ENCODE measurements around the gene SLC35E2B.

DNA sequence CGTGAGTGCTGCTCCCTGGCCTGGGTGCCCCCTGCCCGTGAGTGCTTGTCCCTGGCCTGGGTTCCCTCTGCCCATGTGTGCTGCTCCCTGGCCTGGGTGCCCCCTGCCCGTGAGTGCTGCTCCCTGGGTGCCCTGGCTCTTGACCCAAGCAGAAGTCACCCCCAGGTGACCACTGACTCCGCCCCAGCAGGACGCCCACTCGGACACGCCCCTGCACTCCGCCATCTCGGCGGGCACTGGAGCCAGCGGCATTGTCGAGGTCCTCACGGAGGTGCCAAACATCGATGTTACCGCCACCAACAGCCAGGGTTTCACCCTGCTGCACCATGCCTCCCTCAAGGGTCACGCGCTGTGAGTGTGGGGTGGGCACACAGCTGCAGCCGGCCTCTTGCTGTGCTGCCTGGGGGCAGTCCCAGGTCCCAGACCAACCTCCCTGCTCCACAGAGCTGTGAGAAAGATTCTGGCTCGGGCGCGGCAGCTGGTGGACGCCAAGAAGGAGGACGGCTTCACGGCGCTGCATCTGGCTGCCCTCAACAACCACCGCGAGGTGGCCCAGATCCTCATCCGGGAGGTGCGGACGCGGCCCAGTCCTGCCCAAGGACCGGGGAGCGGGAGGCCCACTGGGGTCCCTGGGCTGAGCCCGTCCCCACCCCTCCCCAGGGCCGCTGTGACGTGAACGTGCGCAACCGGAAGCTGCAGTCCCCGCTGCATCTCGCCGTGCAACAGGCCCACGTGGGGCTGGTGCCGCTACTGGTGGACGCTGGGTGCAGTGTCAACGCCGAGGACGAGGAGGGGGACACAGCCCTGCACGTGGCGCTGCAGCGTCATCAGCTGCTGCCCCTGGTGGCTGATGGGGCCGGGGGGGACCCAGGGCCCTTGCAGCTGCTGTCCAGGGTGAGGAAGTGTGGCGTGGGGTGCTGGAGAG lies 64.5 kb downstream of the SLC35E2B start:
- TF ChIP-seq CTCF (conservative IDR thresholded peaks at IDR 0.05; ENCODE audit: low read length) (no peak), EZH2phosphoT487 (IDR thresholded peaks at IDR 0.05; ENCODE audit: borderline replicate concordance) (no peak)
